Activated effector memory CD4-positive, alpha-beta T cell treated with Interleukin-2 at 50 U/mL for 16 hours (primary cell): ENCODE measurements around the gene NDUFA13.
A peak's percentile ranks its signal among the peaks of the same experiment; 100 is the strongest.

Experiments
- DNase-seq: peaks from one replicate; pipeline ENCODE4 v3.0.0-alpha.2; 2020

NDUFA13 gene

GRCh38 chr19:19489804-19490204 lies 26.2 kb upstream of the NDUFA13 start:
- no peak for DNase-seq

- peak; percentile 72 for DNase-seq
Measured at GRCh38 chr19:19490214-19490968, 25.6 kb upstream of the NDUFA13 start.

GRCh38 chr19:19491321-19492025 lies 24.6 kb upstream of the NDUFA13 start:
- DNase-seq = no peak

DNA sequence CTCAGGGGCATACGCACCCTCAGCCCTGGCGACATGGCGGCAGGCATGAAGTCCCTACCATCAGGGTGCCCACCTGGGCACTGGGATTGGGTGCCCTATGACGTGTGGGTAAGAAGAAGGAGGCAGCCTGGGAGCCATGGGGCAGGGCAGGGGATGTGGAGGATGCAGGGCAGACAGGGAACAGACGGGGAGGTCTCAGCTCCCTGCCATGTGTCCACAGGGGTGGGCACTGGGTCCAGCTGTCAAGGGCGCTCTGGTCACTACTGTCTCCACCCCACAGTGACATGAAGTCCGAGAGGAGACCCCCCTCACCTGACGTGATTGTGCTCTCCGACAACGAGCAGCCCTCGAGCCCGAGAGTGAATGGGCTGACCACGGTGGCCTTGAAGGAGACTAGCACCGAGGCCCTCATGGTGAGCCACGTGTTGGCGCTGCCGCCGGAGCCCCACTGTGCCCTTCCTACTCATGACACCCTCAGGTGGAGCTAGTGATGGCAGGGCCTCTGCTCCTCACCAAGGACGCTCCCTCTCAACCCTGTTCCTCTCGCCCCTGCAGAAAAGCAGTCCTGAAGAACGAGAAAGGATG lies 23.9 kb upstream of the NDUFA13 start:
- no peak for DNase-seq

DNA sequence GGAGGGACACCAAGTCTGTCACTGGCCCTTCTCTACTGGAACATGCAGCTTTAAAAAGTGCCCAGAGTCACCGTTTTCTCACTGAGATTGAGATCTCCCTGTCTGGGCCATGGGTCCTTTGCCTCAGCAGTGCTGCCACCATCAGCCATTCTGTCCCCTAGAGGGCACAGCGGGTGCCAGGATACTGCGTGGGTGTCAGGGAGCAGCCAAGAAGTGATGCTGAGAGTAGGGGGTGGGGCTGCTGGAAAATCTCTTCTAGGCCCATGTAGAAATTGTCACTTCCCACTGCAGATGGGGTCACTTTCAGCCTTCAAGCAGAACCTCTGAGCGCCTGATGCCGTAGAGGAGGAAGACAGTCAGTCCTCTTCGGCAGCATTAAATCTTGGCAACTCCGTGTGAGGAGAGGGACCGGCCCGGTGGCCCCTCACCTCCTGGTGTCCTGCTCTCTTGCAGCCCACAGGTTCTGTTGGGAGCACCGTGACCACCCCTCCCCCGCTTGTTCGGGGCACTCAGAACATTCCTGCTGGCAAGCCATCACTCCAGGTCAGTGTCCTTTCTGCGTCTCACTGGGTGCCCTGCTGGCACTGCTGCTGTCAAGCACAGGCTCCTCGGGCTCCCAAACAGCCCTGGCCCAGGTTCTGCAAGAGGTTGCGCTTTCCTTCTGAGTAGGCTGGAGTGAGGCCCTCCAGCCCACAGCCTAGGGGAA lies 22.0 kb upstream of the NDUFA13 start:
- DNase-seq = no peak

GRCh38 chr19:19495614-19496603 lies 20.1 kb upstream of the NDUFA13 start:
- DNase-seq = no peak

GRCh38 chr19:19498255-19498991 lies 17.6 kb upstream of the NDUFA13 start:
- DNase-seq = no peak

GRCh38 chr19:19499272-19499995 lies 16.6 kb upstream of the NDUFA13 start:
- DNase-seq = no peak

DNA sequence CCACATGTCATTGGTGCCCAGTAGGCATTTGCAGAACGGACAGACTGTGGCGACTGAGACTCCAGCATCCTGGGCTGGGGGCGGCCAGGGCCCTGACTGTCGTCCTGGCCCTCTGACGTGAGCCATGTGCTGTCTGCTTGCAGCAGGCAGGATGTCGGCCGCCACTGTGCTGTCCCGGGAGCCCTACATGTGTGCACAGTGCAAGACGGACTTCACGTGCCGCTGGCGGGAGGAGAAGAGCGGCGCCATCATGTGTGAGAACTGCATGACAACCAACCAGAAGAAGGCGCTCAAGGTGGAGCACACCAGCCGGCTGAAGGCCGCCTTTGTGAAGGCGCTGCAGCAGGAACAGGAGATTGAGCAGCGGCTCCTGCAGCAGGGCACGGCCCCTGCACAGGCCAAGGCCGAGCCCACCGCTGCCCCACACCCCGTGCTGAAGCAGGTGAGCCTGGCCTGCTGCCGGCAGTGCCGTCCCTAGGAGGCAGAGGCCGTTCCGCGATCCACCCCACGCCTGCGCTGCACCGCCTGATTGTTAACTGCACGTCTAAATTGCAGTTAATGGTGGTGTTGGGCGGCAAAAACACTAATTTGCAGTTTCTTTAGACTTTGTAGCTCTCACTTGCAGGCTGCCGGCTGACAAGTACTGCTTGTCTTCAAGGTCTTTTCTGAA lies 14.9 kb upstream of the NDUFA13 start:
- no peak for DNase-seq

- no peak for DNase-seq
Measured at GRCh38 chr19:19501798-19502197, 14.2 kb upstream of the NDUFA13 start.

GRCh38 chr19:19502281-19502680 lies 13.7 kb upstream of the NDUFA13 start:
- no peak for DNase-seq

DNA sequence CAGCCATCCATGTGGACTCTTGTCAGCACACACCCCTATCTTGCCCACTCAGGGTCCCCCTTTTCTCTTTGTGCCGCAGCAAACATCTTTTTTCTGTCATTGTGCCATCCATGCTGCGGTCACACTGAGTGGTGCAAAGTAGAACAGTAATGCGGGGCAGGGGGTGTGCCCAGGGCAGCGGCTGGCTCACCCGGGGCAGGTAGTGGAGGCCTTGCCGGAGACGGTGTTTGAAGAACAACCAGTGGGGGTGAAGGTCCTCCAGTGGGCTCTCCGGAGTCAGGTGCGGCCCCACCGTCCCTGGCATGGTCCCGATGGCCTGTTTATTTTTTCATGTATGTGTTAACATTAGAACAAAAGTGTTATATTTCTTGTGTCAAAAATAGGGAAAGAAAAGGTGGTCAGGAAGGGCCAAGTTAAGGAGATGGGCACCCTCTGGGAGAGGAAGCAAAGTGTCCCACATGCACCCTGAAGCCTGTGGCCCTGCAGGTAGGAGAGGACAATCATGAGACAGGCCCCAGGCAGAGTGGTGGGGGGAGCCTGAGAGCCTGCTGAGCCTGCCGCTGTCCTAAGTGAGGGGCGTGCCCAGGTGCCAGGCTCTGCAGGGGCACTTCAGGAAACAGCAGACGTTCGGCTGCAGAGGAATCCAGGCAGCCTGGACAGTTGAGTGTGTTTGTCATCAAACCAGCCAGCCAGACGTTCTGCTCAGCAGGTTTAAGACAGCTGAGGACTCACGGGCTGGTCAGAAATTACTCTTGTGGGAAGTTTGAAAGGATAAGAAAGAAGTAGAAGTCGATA lies 13.0 kb upstream of the NDUFA13 start:
- DNase-seq = no peak

- DNase-seq = no peak
Measured at GRCh38 chr19:19504754-19505668, 11.0 kb upstream of the NDUFA13 start.

GRCh38 chr19:19505669-19506326 lies 10.2 kb upstream of the NDUFA13 start:
- DNase-seq = no peak

GRCh38 chr19:19506592-19506991 lies 9.4 kb upstream of the NDUFA13 start:
- DNase-seq = no peak

- no peak for DNase-seq
Measured at GRCh38 chr19:19507354-19507753, 8.7 kb upstream of the NDUFA13 start.

DNA sequence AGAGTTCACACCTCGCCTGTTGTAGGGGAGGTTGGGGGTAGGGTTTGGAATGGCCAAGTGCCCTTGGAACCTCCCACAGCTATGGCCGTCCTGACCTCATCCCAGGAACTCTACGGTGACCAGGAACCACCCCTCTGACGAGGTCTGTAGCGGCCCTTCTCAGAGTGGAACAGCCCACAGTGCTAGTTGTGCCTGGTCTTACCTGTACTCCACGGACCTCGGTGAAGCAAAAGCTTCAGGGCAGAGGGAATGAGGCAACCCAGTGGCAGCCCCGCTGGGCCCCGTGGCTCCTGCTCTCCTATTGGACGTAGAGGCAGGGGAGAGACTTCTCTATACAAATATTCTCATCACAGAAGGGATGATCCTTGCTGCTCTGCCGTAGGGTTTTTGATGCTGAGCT lies 7.8 kb upstream of the NDUFA13 start:
- no peak for DNase-seq

DNA sequence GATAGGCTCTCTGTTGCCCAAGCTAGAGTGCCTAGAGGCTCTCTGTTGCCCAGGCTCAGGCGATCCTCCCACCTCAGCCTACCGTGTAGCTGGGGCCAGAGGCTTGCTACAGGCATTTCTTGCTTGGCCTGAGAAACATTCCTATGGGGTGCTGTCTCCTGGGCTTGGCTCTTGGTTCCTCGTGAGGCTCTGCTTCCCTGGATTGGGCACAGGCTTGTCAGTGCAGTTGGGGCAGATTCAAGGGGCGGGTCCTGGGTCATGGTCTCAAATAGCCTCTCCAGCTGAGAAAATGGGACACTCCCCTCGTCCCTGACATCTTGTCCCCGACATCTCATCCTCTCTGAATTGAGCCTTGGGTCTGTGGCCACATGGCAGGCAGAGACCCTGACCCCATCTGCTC lies 5.6 kb upstream of the NDUFA13 start:
- no peak for DNase-seq
